AG09309 (cell line): ENCODE results near the gene ETNPPL.

ENCODE experiments used
- DNase-seq: peaks from one replicate; pipeline ENCODE4 v3.0.0-alpha.2; 2010; ENCODE audit warnings: low read depth
- H3K4me3 ChIP-seq: 2 replicates; pipeline ENCODE4 v1.5.1; 2011; ENCODE audit warnings: mild to moderate bottlenecking, low read depth, low read length, moderate library complexity; ENCODE audit not compliant: control insufficient read depth
- TF ChIP-seq, protein P1 (sequence below): IDR thresholded peaks from 2 replicates; pipeline ENCODE4 v1.5.1; 2011; ENCODE audit warnings: mild to moderate bottlenecking, low read depth, low read length, inconsistent platforms; ENCODE audit not compliant: insufficient read depth, control insufficient read depth; ENCODE audit errors: missing control alignments

The ETNPPL gene

DNA sequence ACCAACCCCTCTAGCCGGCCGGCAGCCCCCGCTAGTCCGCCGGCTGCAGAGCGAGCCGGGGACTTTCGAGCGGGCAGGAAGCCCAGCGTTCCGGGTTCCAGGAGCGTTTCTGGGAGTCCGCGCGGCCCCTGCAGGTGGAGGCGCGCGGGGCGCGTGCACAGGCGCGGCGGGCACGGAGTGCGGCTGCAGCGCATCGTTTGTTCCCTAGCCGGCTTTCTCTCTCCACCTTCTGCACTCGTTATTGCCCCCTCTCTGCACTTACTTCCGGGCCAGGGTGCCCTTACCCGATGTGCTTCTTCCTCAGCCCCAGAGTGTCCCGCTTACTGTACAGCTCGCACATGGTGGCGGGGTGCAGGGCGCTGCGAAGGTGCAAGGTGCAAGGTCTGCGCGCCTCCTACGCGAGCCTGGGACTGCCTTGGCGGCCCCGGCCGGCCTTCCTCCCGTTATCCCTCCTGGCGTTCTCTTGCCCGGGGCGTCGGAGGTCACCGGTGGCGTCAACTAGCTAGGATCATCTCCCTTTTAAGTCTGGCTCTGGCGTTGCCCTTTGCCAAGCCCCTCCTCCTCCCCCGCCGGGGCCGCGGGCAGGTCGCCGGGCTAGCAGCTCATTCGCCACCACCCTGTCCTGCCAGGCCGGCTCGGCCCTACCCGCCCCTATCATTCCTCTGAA lies at the start of gene ETNPPL:
ETNPPL (minus strand) TSS at position 495 of the 667 bp plus-strand sequence; CDS start at position 340, 155 bp downstream.
- peak within 1 kb of the TSS; percentile 45 for H3K4me3 ChIP-seq
- TF ChIP-seq, protein P1, sequence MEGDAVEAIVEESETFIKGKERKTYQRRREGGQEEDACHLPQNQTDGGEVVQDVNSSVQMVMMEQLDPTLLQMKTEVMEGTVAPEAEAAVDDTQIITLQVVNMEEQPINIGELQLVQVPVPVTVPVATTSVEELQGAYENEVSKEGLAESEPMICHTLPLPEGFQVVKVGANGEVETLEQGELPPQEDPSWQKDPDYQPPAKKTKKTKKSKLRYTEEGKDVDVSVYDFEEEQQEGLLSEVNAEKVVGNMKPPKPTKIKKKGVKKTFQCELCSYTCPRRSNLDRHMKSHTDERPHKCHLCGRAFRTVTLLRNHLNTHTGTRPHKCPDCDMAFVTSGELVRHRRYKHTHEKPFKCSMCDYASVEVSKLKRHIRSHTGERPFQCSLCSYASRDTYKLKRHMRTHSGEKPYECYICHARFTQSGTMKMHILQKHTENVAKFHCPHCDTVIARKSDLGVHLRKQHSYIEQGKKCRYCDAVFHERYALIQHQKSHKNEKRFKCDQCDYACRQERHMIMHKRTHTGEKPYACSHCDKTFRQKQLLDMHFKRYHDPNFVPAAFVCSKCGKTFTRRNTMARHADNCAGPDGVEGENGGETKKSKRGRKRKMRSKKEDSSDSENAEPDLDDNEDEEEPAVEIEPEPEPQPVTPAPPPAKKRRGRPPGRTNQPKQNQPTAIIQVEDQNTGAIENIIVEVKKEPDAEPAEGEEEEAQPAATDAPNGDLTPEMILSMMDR = no peak
- DNase-seq = no peak

DNA sequence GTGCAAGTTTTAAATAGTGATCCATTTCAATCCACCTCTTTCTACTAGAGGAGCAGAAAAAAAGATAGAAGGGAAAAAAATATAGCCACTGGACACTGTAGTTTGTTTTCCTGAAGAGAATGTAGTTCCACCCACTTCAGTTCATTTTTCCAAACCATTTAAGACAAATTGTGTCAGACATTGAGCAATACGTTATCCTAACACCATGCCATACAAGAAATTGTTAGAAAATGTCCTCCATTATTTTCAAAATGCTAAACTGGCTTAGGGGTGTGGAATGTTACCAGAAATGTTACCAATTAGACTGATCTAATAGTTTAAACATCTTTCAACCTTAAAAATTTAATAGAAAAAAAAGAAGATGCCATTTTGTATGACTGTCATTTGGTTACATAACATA lies 48.6 kb upstream of the ETNPPL start:
- TF ChIP-seq, protein P1 = no peak
- no peak for DNase-seq
- H3K4me3 ChIP-seq = no peak overlapping the region

DNA sequence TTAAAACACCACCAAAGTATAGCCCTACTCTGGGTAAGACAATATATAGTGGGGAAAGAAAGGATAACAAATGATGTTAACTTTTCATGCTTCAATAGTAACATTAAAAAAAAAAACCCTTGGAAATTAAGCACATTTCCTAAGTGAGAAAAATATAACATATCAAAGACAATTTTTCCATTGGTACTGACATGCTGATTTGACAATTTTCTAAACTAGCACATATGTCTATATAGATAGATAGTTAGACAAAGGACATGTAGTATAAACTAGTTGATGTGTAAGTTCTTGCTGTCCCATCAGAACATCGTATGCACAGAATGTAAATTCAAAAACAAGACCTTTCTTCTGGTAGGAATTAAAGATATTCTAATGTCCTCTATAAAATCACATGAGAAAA lies 47.2 kb upstream of the ETNPPL start:
- H3K4me3 ChIP-seq = no peak overlapping the region
- TF ChIP-seq, protein P1 = no peak
- DNase-seq = no peak

DNA sequence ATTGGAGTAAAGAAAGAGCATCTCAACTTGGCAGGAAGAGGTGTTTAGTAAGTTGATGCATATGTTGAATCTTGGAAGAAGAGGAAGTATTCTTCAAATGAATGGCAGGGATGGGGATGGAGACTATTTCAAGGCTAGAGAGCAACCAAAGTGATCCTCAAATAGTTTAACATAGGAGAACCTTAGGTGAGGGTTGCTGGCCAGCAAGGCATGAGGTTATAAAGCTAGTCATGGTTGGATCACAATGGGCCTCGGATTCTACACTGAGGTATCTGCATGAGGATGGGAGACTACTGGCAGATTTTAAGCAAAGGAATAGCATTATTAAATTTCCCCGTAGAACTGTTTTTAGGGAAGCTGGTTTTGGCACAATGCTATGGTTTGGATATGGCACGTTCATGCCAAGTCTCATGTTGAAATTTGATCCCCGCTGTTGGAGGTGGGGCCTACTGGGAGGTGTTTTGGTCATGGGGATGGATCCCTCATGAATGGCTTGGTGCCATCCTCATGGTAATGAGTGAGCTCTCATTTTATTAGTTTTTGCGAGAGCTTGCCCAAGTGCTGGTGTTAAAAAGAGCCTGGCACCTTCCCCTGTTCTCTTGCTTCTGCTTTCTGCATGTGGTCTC lies 41.9 kb upstream of the ETNPPL start:
- no peak for DNase-seq

DNA sequence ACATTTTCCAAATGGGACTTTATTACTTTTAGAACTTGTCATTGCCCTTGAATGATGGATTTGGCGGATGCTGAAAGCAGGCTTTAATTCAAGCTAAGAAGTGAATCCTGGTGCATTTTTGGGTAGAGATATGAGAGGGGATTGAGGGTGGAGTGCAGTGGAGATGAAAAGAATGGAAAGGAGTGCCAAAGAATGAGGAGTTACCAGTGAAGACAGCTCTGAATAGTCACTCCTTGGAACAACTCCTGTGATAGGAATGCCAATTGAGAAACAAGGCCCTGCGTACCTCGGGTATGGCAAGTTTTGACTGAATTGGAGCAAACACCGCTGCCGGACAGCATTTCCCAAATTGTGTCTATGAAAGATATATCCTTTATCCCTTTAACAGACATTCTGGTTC lies 36.5 kb upstream of the ETNPPL start:
- no peak for DNase-seq
- TF ChIP-seq, protein P1 = no peak
- no peak overlapping the region for H3K4me3 ChIP-seq

More for the DNA sequence above, 41.9 kb upstream of the ETNPPL start:
- no peak overlapping the region for H3K4me3 ChIP-seq
- TF ChIP-seq, protein P1 = no peak

DNA sequence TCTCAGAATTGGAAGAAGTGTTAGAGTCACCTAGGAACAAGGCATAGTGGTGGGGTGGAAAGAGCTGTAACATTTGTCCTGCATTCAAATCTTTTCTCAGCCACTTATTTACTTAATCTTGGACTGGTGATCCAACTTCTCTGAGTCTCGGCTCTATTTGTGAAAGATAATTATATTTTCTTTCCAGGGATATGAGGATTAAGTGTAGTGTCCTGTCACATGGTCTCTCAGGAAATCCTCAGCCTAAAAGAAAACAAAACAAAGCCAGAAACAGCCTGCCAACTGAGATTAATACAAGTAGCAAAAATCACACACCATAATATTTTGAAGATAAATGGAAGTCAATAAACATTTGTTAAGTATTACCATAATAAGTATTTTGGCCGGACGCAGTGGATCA lies 33.3 kb upstream of the ETNPPL start:
- TF ChIP-seq, protein P1 = no peak
- no peak for DNase-seq
- H3K4me3 ChIP-seq = no peak overlapping the region
